Trophoblast cell (in vitro differentiated cells and primary cell): ENCODE measurements around the gene ECEL1.
A peak's percentile ranks its signal among the peaks of the same experiment; 100 is the strongest.

Experiments used
- DNase-seq, 2 donors: peaks; one replicate each; pipeline ENCODE4 v3.0.0-alpha.2; 2016
- H2AFZ ChIP-seq: 2 replicates; pipeline ENCODE4 v1.6.1; 2013; ENCODE audit warnings: low read length, moderate library complexity, mild to moderate bottlenecking; ENCODE audit not compliant: insufficient read depth, poor library complexity
- H2AK5ac ChIP-seq: 2 replicates; pipeline ENCODE4 v1.6.1; 2013; ENCODE audit warnings: mild to moderate bottlenecking, low read length
- H2BK120ac ChIP-seq: 2 replicates; pipeline ENCODE4 v1.6.1; 2013; ENCODE audit warnings: low read length, mild to moderate bottlenecking, moderate library complexity; ENCODE audit not compliant: insufficient read depth, poor library complexity
- H2BK12ac ChIP-seq: 2 replicates; pipeline ENCODE4 v1.6.1; 2013; ENCODE audit warnings: mild to moderate bottlenecking, low read length, moderate library complexity
- H2BK5ac ChIP-seq: 2 replicates; pipeline ENCODE4 v1.6.1; 2013; ENCODE audit warnings: low read length, low read depth, moderate library complexity, mild to moderate bottlenecking; ENCODE audit not compliant: poor library complexity
- H3K14ac ChIP-seq: 2 replicates; pipeline ENCODE4 v1.6.1; 2013; ENCODE audit warnings: mild to moderate bottlenecking, low read length
- H3K18ac ChIP-seq: 2 replicates; pipeline ENCODE4 v1.6.1; 2013; ENCODE audit warnings: mild to moderate bottlenecking, low read length
- H3K23ac ChIP-seq: 2 replicates; pipeline ENCODE4 v1.6.1; 2013; ENCODE audit warnings: low read length
- H3K27ac ChIP-seq: 2 replicates; pipeline ENCODE4 v1.5.1; 2013; ENCODE audit warnings: low read depth, mild to moderate bottlenecking, inconsistent platforms, low read length, moderate library complexity
- H3K27me3 ChIP-seq: 2 replicates; pipeline ENCODE4 v1.6.1; 2013; ENCODE audit warnings: inconsistent platforms, mild to moderate bottlenecking, low read length, moderate library complexity; ENCODE audit not compliant: insufficient read depth
- H3K36me3 ChIP-seq, 2 experiments: 1 replicate in 1 of 2; 2 replicates in 1 of 2; pipeline ENCODE4 v1.6.1; 2013; ENCODE audit warnings: low read length in 2 of 2, mild to moderate bottlenecking in 2 of 2, moderate library complexity in 1 of 2; ENCODE audit not compliant: insufficient read depth in 2 of 2, control insufficient read depth in 1 of 2
- H3K4ac ChIP-seq: 2 replicates; pipeline ENCODE4 v1.6.1; 2013; ENCODE audit warnings: low read depth, mild to moderate bottlenecking, low read length, moderate library complexity
- H3K4me1 ChIP-seq, 2 experiments: 1 replicate in 1 of 2; 2 replicates in 1 of 2; pipeline ENCODE4 v1.6.1; 2013; ENCODE audit warnings: low read length in 2 of 2, mild to moderate bottlenecking in 2 of 2, moderate library complexity in 1 of 2; ENCODE audit not compliant: insufficient read depth in 2 of 2, control insufficient read depth in 1 of 2
- H3K4me2 ChIP-seq: 2 replicates; pipeline ENCODE4 v1.6.1; 2013; ENCODE audit warnings: inconsistent platforms, mild to moderate bottlenecking, low read length, moderate library complexity
- H3K4me3 ChIP-seq: 2 replicates; pipeline ENCODE4 v1.5.1; 2013; ENCODE audit warnings: mild to moderate bottlenecking, low read depth, low read length, inconsistent platforms
- H3K79me1 ChIP-seq: one replicate; pipeline ENCODE4 v1.6.1; 2013; ENCODE audit warnings: low read length
- H3K79me2 ChIP-seq: 2 replicates; pipeline ENCODE4 v1.6.1; 2013; ENCODE audit warnings: low read length, mild to moderate bottlenecking; ENCODE audit not compliant: control insufficient read depth, insufficient read depth, poor library complexity
- H3K9ac ChIP-seq: 2 replicates; pipeline ENCODE4 v1.6.1; 2013; ENCODE audit warnings: mild to moderate bottlenecking, low read length
- H3K9me3 ChIP-seq: 2 replicates; pipeline ENCODE4 v1.6.1; 2013; ENCODE audit warnings: low read depth, mild to moderate bottlenecking, control low read depth, inconsistent platforms, low read length; ENCODE audit not compliant: insufficient read depth
- H4K12ac ChIP-seq: 2 replicates; pipeline ENCODE4 v1.6.1; 2013; ENCODE audit warnings: low read depth, mild to moderate bottlenecking, low read length, moderate library complexity
- H4K8ac ChIP-seq: 2 replicates; pipeline ENCODE4 v1.6.1; 2013; ENCODE audit warnings: low read depth, mild to moderate bottlenecking, low read length, moderate library complexity
- H4K91ac ChIP-seq: one replicate; pipeline ENCODE4 v1.6.1; 2013; ENCODE audit warnings: low read depth, mild to moderate bottlenecking, low read length, moderate library complexity
- WGBS: extraction: QIAGEN DNeasy Blood & Tissue Kit; methylation state at CpG from one replicate; pipeline ENCODE4 v1.1.7; 2013; ENCODE audit warnings: missing lambda C conversion rate; ENCODE audit not compliant: insufficient read length, insufficient coverage; ENCODE audit errors: extremely low coverage; 5-methylcytosine and 5-hydroxymethylcytosine counted together

ECEL1 gene

GRCh38 chr2:232515639-232516038 is 28.0 kb upstream of the ECEL1 start:
- Histone ChIP-seq H4K8ac (no peak overlapping the region), H3K79me1 (no peaks in the 10 kb centered on the region), H2BK12ac (no peak overlapping the region)

GRCh38 chr2:232513353-232513752 is 25.7 kb upstream of the ECEL1 start:
- Histone ChIP-seq H4K91ac (no peak overlapping the region), H4K12ac (no peak overlapping the region), H3K18ac (no peak overlapping the region), H2BK5ac (no peak overlapping the region), H3K9me3 (peaks cover 3% of the 10 kb centered on the region), H3K4me2 (no peak overlapping the region), H2BK12ac (no peak overlapping the region), H3K79me2 (no peaks in the 10 kb centered on the region), H2BK120ac (no peak overlapping the region), H2AFZ (no peak overlapping the region), H3K36me3 (no peaks in the 10 kb centered on the region), H3K23ac (no peak overlapping the region), H3K4me1 (no peaks in the 10 kb centered on the region), H3K4ac (no peak overlapping the region), H3K79me1 (no peaks in the 10 kb centered on the region), H2AK5ac (no peak overlapping the region), H3K27ac (no peak overlapping the region), H3K4me3 (no peak overlapping the region), H3K9ac (no peak overlapping the region), H4K8ac (no peak overlapping the region), H3K27me3 (no peaks in the 10 kb centered on the region), H3K14ac (no peak overlapping the region)
- no peak for DNase-seq
- no CpG with 5 or more reads among the region's 5 CpGs for WGBS

More at GRCh38 chr2:232515639-232516038, 28.0 kb upstream of the ECEL1 start:
- no peak overlapping the region for H3K14ac ChIP-seq
- no peak overlapping the region for H3K9ac ChIP-seq
- no peak overlapping the region for H3K23ac ChIP-seq
- no peak overlapping the region for H3K4ac ChIP-seq
- no peak overlapping the region for H3K4me3 ChIP-seq
- no peaks in the 10 kb centered on the region for H3K4me1 ChIP-seq
- no peak overlapping the region for H3K27ac ChIP-seq
- H3K36me3 ChIP-seq = no peaks in the 10 kb centered on the region
- DNase-seq = no peak
- no peak overlapping the region for H4K91ac ChIP-seq
- no peaks in the 10 kb centered on the region for H3K79me2 ChIP-seq
- H2BK5ac ChIP-seq = no peak overlapping the region
- no peak overlapping the region for H2AFZ ChIP-seq
- no peak overlapping the region for H3K18ac ChIP-seq
- H2AK5ac ChIP-seq = no peak overlapping the region
- WGBS = no CpG with 5 or more reads among the region's 7 CpGs
- no peaks in the 10 kb centered on the region for H3K27me3 ChIP-seq
- H3K9me3 ChIP-seq = peaks cover 1% of the 10 kb centered on the region
- no peak overlapping the region for H4K12ac ChIP-seq
- no peak overlapping the region for H2BK120ac ChIP-seq
- no peak overlapping the region for H3K4me2 ChIP-seq

- Histone ChIP-seq H3K9me3 (peaks cover 3% of the 10 kb centered on the region), H4K8ac (no peak overlapping the region), H3K4me3 (peak overlapping the region; percentile 18), H3K4me1 (no peaks in the 10 kb centered on the region), H3K4me2 (no peak overlapping the region), H3K27ac (no peak overlapping the region), H2BK5ac (no peak overlapping the region), H3K79me2 (no peaks in the 10 kb centered on the region), H3K9ac (no peak overlapping the region), H4K12ac (no peak overlapping the region), H3K4ac (no peak overlapping the region), H3K18ac (no peak overlapping the region), H3K27me3 (no peaks in the 10 kb centered on the region), H4K91ac (no peak overlapping the region), H2BK12ac (no peak overlapping the region), H2AK5ac (no peak overlapping the region), H3K23ac (no peak overlapping the region), H3K36me3 (no peaks in the 10 kb centered on the region), H2AFZ (no peak overlapping the region), H3K79me1 (no peaks in the 10 kb centered on the region), H2BK120ac (no peak overlapping the region), H3K14ac (no peak overlapping the region)
- DNase-seq = no peak
- WGBS = no CpG with 5 or more reads among the region's 10 CpGs
Observed at GRCh38 chr2:232512602-232513001, 25.0 kb upstream of the ECEL1 start.

- Histone ChIP-seq H3K27ac (no peak overlapping the region), H3K79me2 (no peaks in the 10 kb centered on the region), H3K23ac (no peak overlapping the region), H3K79me1 (no peaks in the 10 kb centered on the region), H3K36me3 (no peaks in the 10 kb centered on the region), H2BK5ac (no peak overlapping the region), H3K18ac (no peak overlapping the region), H3K4me1 (no peaks in the 10 kb centered on the region), H3K9me3 (peaks cover 3% of the 10 kb centered on the region), H3K14ac (no peak overlapping the region), H4K12ac (no peak overlapping the region), H2BK12ac (no peak overlapping the region), H3K4me3 (no peak overlapping the region), H3K9ac (no peak overlapping the region), H4K91ac (no peak overlapping the region), H2AFZ (no peak overlapping the region), H4K8ac (no peak overlapping the region), H2AK5ac (no peak overlapping the region), H3K4me2 (no peak overlapping the region), H3K27me3 (no peaks in the 10 kb centered on the region), H2BK120ac (no peak overlapping the region), H3K4ac (no peak overlapping the region)
- WGBS = no CpG with 5 or more reads among the region's 11 CpGs
- no peak for DNase-seq
Observed at GRCh38 chr2:232511336-232511890, 23.8 kb upstream of the ECEL1 start.
